SK-N-SH (cell line): ENCODE measurements around the gene GAS7. TPM values are rescaled to one million over a fixed set of nuclear protein-coding genes. Genes with fewer than 3 reads are reported as not detected.

Experiments
- CTCF ChIA-PET: fragments of 300-600, 350-600 bp; formaldehyde crosslinking; extraction: SDS; loops from one replicate; lab custom pipeline; 2021; lab: Yijun Ruan, JAX
- POLR2A ChIA-PET: fragments of 350-600 bp; sonication (Branson Sonifier 250); formaldehyde crosslinking; extraction: SDS; loops from one replicate; lab custom pipeline; 2020; ENCODE audit warnings: antibody characterized with exemption, inconsistent platforms; lab: Yijun Ruan, JAX
- DNase-seq: peaks from one replicate; pipeline ENCODE4 v3.0.0; 2012
- H2AFZ ChIP-seq: fragments of 200-600 bp; sonication (generic); 2 replicates; pipeline ENCODE4 v1.8.1; 2016; ENCODE audit warnings: antibody characterized with exemption, mild to moderate bottlenecking, low read depth
- H3F3A ChIP-seq: fragments of 200-600 bp; sonication (generic); replicated peaks from 2 replicates; pipeline ENCODE3; 2016; ENCODE audit warnings: antibody characterized with exemption, mild to moderate bottlenecking; ENCODE audit not compliant: insufficient read depth
- H3K27ac ChIP-seq, 2 experiments: fragments of 200-500 bp in 1 of 2; fragments of 200-600 bp in 1 of 2; sonication (Bioruptor generic) in 1 of 2; sonication (generic), shearing (Covaris generic) in 1 of 2; 2 replicates each; pipeline versions ENCODE4 v1.5.1 to v1.6.1; 2014 to 2016; ENCODE audit warnings: low read depth in 2 of 2, inconsistent platforms in 1 of 2, low read length in 1 of 2, mild to moderate bottlenecking in 1 of 2, mixed read lengths in 1 of 2
- H3K27me3 ChIP-seq: fragments of 200-600 bp; sonication (generic), shearing (Covaris generic); 2 replicates; pipeline ENCODE4 v1.6.1; 2016; ENCODE audit warnings: mixed run types; ENCODE audit not compliant: insufficient read depth
- H3K36me3 ChIP-seq, 2 experiments: fragments of 200-500 bp in 1 of 2; fragments of 200-600 bp in 1 of 2; sonication (Bioruptor generic) in 1 of 2; sonication (generic) in 1 of 2; replicated peaks in 1 of 2; 2 replicates each; pipeline versions ENCODE3 to v1.5.1; 2014 to 2016; ENCODE audit warnings: low read length in 1 of 2, mild to moderate bottlenecking in 1 of 2; ENCODE audit not compliant: insufficient read depth in 2 of 2, control insufficient read depth in 1 of 2
- H3K4me1 ChIP-seq, 2 experiments: fragments of 200-500 bp in 1 of 2; fragments of 200-600 bp in 1 of 2; sonication (Bioruptor generic) in 1 of 2; sonication (generic), shearing (Covaris generic) in 1 of 2; 2 replicates each; pipeline versions ENCODE4 v1.5.1 to v1.6.1; 2014 to 2016; ENCODE audit warnings: low read depth in 1 of 2, low read length in 1 of 2, mixed run types in 1 of 2; ENCODE audit not compliant: insufficient read depth in 2 of 2, control insufficient read depth in 1 of 2
- H3K4me2 ChIP-seq: fragments of 200-600 bp; sonication (generic), shearing (Covaris generic); 2 replicates; pipeline ENCODE4 v1.6.1; 2017; ENCODE audit warnings: mixed run types
- H3K4me3 ChIP-seq, 2 experiments: fragments of 200-500 bp in 1 of 2; fragments of 200-600 bp in 1 of 2; sonication (Bioruptor generic) in 1 of 2; sonication (generic), shearing (Covaris generic) in 1 of 2; 2 replicates each; pipeline versions ENCODE4 v1.5.1 to v1.8.1; 2014 to 2016; ENCODE audit warnings: low read depth in 2 of 2, inconsistent platforms in 1 of 2, low read length in 1 of 2, mild to moderate bottlenecking in 1 of 2, mixed read lengths in 1 of 2, moderate library complexity in 1 of 2
- H3K79me2 ChIP-seq: fragments of 200-600 bp; sonication (generic); 2 replicates; pipeline ENCODE4 v1.8.1; 2017; ENCODE audit warnings: mild to moderate bottlenecking; ENCODE audit not compliant: insufficient read depth
- H3K9ac ChIP-seq: fragments of 200-600 bp; sonication (generic); 2 replicates; pipeline ENCODE4 v1.6.1; 2017; ENCODE audit warnings: mixed run types
- H3K9me2 ChIP-seq: fragments of 200-600 bp; sonication (generic); 2 replicates; pipeline ENCODE4 v1.6.1; 2017; ENCODE audit warnings: mixed run types
- H3K9me3 ChIP-seq: fragments of 200-600 bp; sonication (generic); 2 replicates; pipeline ENCODE4 v1.6.1; 2017; ENCODE audit warnings: mixed run types, mild to moderate bottlenecking, moderate library complexity
- H4K20me1 ChIP-seq: fragments of 200-600 bp; sonication (generic); 2 replicates; pipeline ENCODE4 v1.6.1; 2017; ENCODE audit warnings: mild to moderate bottlenecking, mixed run types; ENCODE audit not compliant: insufficient read depth
- CTCF ChIP-seq: fragments of 200-600 bp; sonication (generic); IDR thresholded peaks from 2 replicates; pipeline ENCODE4 v1.6.1; 2017; ENCODE audit warnings: antibody characterized with exemption, mild to moderate bottlenecking, moderate library complexity
- EP300 ChIP-seq, 2 experiments: IDR thresholded peaks; 2 replicates each; pipeline versions ENCODE4 v1.4.0 to v1.6.1; 2012; ENCODE audit warnings: borderline replicate concordance in 1 of 2, low read depth in 1 of 2, low read length in 1 of 2
- EZH2phosphoT487 ChIP-seq: fragments of 200-600 bp; sonication (generic); IDR thresholded peaks from 2 replicates; pipeline ENCODE4 v1.6.1; 2017; ENCODE audit warnings: low read depth, mixed run types, mild to moderate bottlenecking, antibody characterized with exemption, moderate library complexity, borderline replicate concordance
- FOSL2 ChIP-seq: IDR thresholded peaks from 2 replicates; pipeline ENCODE4 v1.4.0; 2012; ENCODE audit warnings: low read depth, mild to moderate bottlenecking, moderate library complexity, borderline replicate concordance
- FOXJ3 ChIP-seq: sonication (generic); formaldehyde crosslinking; IDR thresholded peaks from 2 replicates; pipeline ENCODE4 v1.5.1; 2020; ENCODE audit warnings: mild to moderate bottlenecking, missing genetic modification reagents
- GATA2 ChIP-seq: sonication (generic); formaldehyde crosslinking; IDR thresholded peaks from 2 replicates; pipeline ENCODE4 v1.5.0; 2020; ENCODE audit warnings: mild to moderate bottlenecking, missing genetic modification reagents
- JUND ChIP-seq: IDR thresholded peaks from 2 replicates; pipeline ENCODE4 v1.4.0; 2012
- MEF2A ChIP-seq: IDR thresholded peaks from 2 replicates; pipeline ENCODE4 v1.4.0; 2012; ENCODE audit warnings: low read depth, borderline replicate concordance
- MXI1 ChIP-seq: IDR thresholded peaks from 2 replicates; pipeline ENCODE4 v1.6.1; 2012; ENCODE audit warnings: mild to moderate bottlenecking, low read depth, low read length, improper control_type of control experiment
- NFIC ChIP-seq: IDR thresholded peaks from 2 replicates; pipeline ENCODE4 v1.4.0; 2012; ENCODE audit warnings: borderline replicate concordance
- POLR2AphosphoS5 ChIP-seq: IDR thresholded peaks from 2 replicates; pipeline ENCODE4 v1.6.1; 2012; ENCODE audit warnings: low read depth, low read length
- RAD21 ChIP-seq: IDR thresholded peaks from 2 replicates; pipeline ENCODE4 v1.6.1; 2012; ENCODE audit warnings: mild to moderate bottlenecking, low read length
- REST ChIP-seq: IDR thresholded peaks from 2 replicates; pipeline ENCODE4 v1.6.1; 2012; ENCODE audit warnings: mild to moderate bottlenecking, low read depth, low read length, moderate library complexity
- RFX5 ChIP-seq: IDR thresholded peaks from 2 replicates; pipeline ENCODE4 v1.6.1; 2012; ENCODE audit warnings: mild to moderate bottlenecking, improper control_type of control experiment, low read length
- SMC3 ChIP-seq: IDR thresholded peaks from 2 replicates; pipeline ENCODE4 v1.6.1; 2012; ENCODE audit warnings: low read depth, low read length, improper control_type of control experiment
- TAF1 ChIP-seq: IDR thresholded peaks from 2 replicates; pipeline ENCODE4 v1.6.1; 2012; ENCODE audit warnings: low read depth, mild to moderate bottlenecking, low read length, moderate library complexity, borderline replicate concordance
- TEAD4 ChIP-seq: IDR thresholded peaks from 2 replicates; pipeline ENCODE4 v1.4.0; 2012; ENCODE audit warnings: mild to moderate bottlenecking, borderline replicate concordance; ENCODE audit not compliant: insufficient read depth
- USF1 ChIP-seq: IDR thresholded peaks from 2 replicates; pipeline ENCODE4 v1.4.0; 2012; ENCODE audit warnings: low read depth, borderline replicate concordance
- YY1 ChIP-seq: IDR thresholded peaks from 2 replicates; pipeline ENCODE4 v1.4.0; 2012; ENCODE audit warnings: low read depth, mild to moderate bottlenecking
- WGBS: methylation state at CpG from one replicate; pipeline ENCODE4 v1.1.6; 2017; ENCODE audit warnings: low lambda C conversion rate; 5-methylcytosine and 5-hydroxymethylcytosine counted together
- polyA plus RNA-seq, 3 experiments: library from polyadenylated mRNA; depleted of rRNA; stranded (reverse); fragments of >200 nt; gene quantifications; 2 replicates each; pipeline ENCODE4 v1.2.3, GENCODE V29; 2012

GAS7 gene
- polyA plus RNA-seq, 1 of the 3 experiments (the other 2 are of a cell fraction) = 0.12 TPM

- no peaks in the 10 kb centered on the region for H3K9me3 ChIP-seq
- H3K27ac ChIP-seq = no peak overlapping the region
- H3K4me2 ChIP-seq = no peak overlapping the region
- POLR2A ChIA-PET = no interaction called here
- no peaks in the 10 kb centered on the region for H3K9me2 ChIP-seq
- no peaks in the 10 kb centered on the region for H3F3A ChIP-seq
- H4K20me1 ChIP-seq = no peaks in the 10 kb centered on the region
- CTCF ChIA-PET = interaction anchor here (0.7 to 2.9 kb wide), 6 partner anchors 9 to 34 kb away, joined by 3 to 16 read pairs (median 4); no protein-coding TSS in a partner anchor
- H3K27me3 ChIP-seq = peaks cover 8% of the 10 kb centered on the region; the same call in 1 of the 2 replicates
- no peak overlapping the region for H3K9ac ChIP-seq
- no peaks in the 10 kb centered on the region for H3K79me2 ChIP-seq
- H3K4me1 ChIP-seq = no peaks in the 10 kb centered on the region
- H3K36me3 ChIP-seq = no peaks in the 10 kb centered on the region
- no peak overlapping the region for H2AFZ ChIP-seq
- TF ChIP-seq MEF2A (no peak), EP300 (IDR thresholded peaks at IDR 0.05; ENCODE audit: borderline replicate concordance in 1 of 2, low read depth in 1 of 2, low read length in 1 of 2) (no peak), JUND (no peak), RFX5 (no peak), CTCF (no peak), FOXJ3 (no peak), USF1 (no peak), EZH2phosphoT487 (no peak), SMC3 (no peak), TEAD4 (no peak), GATA2 (CRISPR knock-in tag) (no peak), FOSL2 (no peak), YY1 (no peak), POLR2AphosphoS5 (no peak), MXI1 (no peak)
- WGBS = 43% methylated on average over 14 of the region's 19 CpGs
- no peak overlapping the region for H3K4me3 ChIP-seq
- no peak for DNase-seq
These were observed 239.7 kb downstream of the GAS7 start for GRCh38 chr17:9958586-9959281.

- Histone ChIP-seq H4K20me1 (no peaks in the 10 kb centered on the region), H3K9me3 (no peaks in the 10 kb centered on the region), H3K79me2 (no peaks in the 10 kb centered on the region), H3K27ac (no peak overlapping the region), H3K9ac (no peak overlapping the region), H3K27me3 (peaks cover 8% of the 10 kb centered on the region; the same call in 1 of the 2 replicates), H3K9me2 (no peaks in the 10 kb centered on the region), H2AFZ (no peak overlapping the region), H3F3A (no peaks in the 10 kb centered on the region), H3K4me2 (no peak overlapping the region), H3K36me3 (no peaks in the 10 kb centered on the region), H3K4me3 (no peak overlapping the region), H3K4me1 (no peaks in the 10 kb centered on the region)
- CTCF ChIA-PET = interaction anchor here (1.0 to 2.9 kb wide), 3 partner anchors 10 to 32 kb away, joined by 3 to 16 read pairs (median 3); no protein-coding TSS in a partner anchor
- WGBS = 24% methylated on average over 5 of the region's 8 CpGs
- POLR2A ChIA-PET = no interaction called here
- DNase-seq = no peak
- TF ChIP-seq EZH2phosphoT487 (no peak), REST (no peak), MEF2A (no peak), RAD21 (no peak), JUND (no peak), EP300 (IDR thresholded peaks at IDR 0.05; ENCODE audit: borderline replicate concordance in 1 of 2, low read depth in 1 of 2, low read length in 1 of 2) (no peak), TAF1 (no peak), RFX5 (no peak), NFIC (no peak), CTCF (no peak)
These were observed 241.2 kb downstream of the GAS7 start for GRCh38 chr17:9957244-9957643.
